Natural killer cell treated with Interleukin-12 subunit alpha and Interleukin-12 subunit beta and Interleukin-15 and Interleukin-18, amount 100 ng/mL, for 72 hours (primary cell): ENCODE measurements around the gene TAS1R1. TPM values are rescaled to one million over a fixed set of nuclear protein-coding genes. Genes with fewer than 3 reads are reported as not detected.
A peak's percentile ranks its signal among the peaks of the same experiment; 100 is the strongest.

Experiments used
- ATAC-seq, 2 donors: fragments of 150-1000 bp; cut with Tn5 transposase in 1 of 2; sonication (Bioruptor Pico), chemical (Tn5 transposase) in 1 of 2; 2 replicates each; pipeline ENCODE4 v1.10.0; 2021
- DNase-seq: peaks from one replicate; pipeline ENCODE4 v3.0.0; 2022; ENCODE audit warnings: low spot score
- H3K27ac Mint-ChIP-seq, 2 donors: 1 replicate in 1 of 2; 2 replicates in 1 of 2; pipeline ENCODE4 v1.8.0; 2022; ENCODE audit warnings: mixed read lengths in 2 of 2, mild to moderate bottlenecking in 1 of 2, moderate library complexity in 1 of 2
- H3K27me3 Mint-ChIP-seq, 2 donors: 1 replicate in 1 of 2; 2 replicates in 1 of 2; pipeline ENCODE4 v1.8.0; 2022; ENCODE audit warnings: mixed read lengths in 2 of 2
- H3K36me3 Mint-ChIP-seq: one replicate; pipeline ENCODE4 v1.8.0; 2022; ENCODE audit warnings: mixed read lengths
- H3K4me1 Mint-ChIP-seq, 2 donors: 1 replicate in 1 of 2; 2 replicates in 1 of 2; pipeline ENCODE4 v1.8.0; 2022; ENCODE audit warnings: low read depth in 2 of 2, mixed read lengths in 2 of 2, mild to moderate bottlenecking in 1 of 2
- H3K4me3 Mint-ChIP-seq: one replicate; pipeline ENCODE4 v1.8.0; 2022; ENCODE audit warnings: mixed read lengths
- H3K9me3 Mint-ChIP-seq: 2 replicates; pipeline ENCODE4 v1.8.0; 2022; ENCODE audit warnings: mixed read lengths
- total RNA-seq, 2 donors: library from RNA; stranded (reverse); gene quantifications; one replicate each; pipeline ENCODE4 v1.2.3, GENCODE V29; 2022

TAS1R1 gene
- total RNA-seq, 2 donors from 2014 or later: not detected

GRCh38 chr1:6585081-6585722 lies 30.1 kb downstream of the TAS1R1 start:
- H3K4me1 Mint-ChIP-seq: peaks cover 26 to 30% of the 10 kb centered on the region in 2 donors
- ATAC-seq (no peak), DNase-seq (no peak)
- no peaks in the 10 kb centered on the region for H3K27me3 Mint-ChIP-seq
- H3K36me3 Mint-ChIP-seq: no peaks in the 10 kb centered on the region
- H3K4me3 Mint-ChIP-seq: no peak overlapping the region
- H3K9me3 Mint-ChIP-seq: no peaks in the 10 kb centered on the region
- H3K27ac Mint-ChIP-seq: peak overlapping the region in 1 of 2 donors; percentile 8

- peaks cover 25 to 30% of the 10 kb centered on the region in 2 donors for H3K4me1 Mint-ChIP-seq
- no peaks in the 10 kb centered on the region for H3K9me3 Mint-ChIP-seq
- no peaks in the 10 kb centered on the region for H3K36me3 Mint-ChIP-seq
- H3K4me3 Mint-ChIP-seq: no peak overlapping the region
- ATAC-seq: no peak
- no peak for DNase-seq
- H3K27me3 Mint-ChIP-seq: no peaks in the 10 kb centered on the region
- H3K27ac Mint-ChIP-seq: no peak overlapping the region
Observed at GRCh38 chr1:6585841-6586240, 30.7 kb downstream of the TAS1R1 start.

- no peak for DNase-seq
- H3K27ac Mint-ChIP-seq: no peak overlapping the region
- no peaks in the 10 kb centered on the region for H3K9me3 Mint-ChIP-seq
- no peaks in the 10 kb centered on the region for H3K27me3 Mint-ChIP-seq
- no peak for ATAC-seq
- no peak overlapping the region for H3K4me3 Mint-ChIP-seq
- no peaks in the 10 kb centered on the region for H3K36me3 Mint-ChIP-seq
- peaks cover 27 to 29% of the 10 kb centered on the region in 2 donors for H3K4me1 Mint-ChIP-seq
Observed at GRCh38 chr1:6586404-6586816, 31.3 kb downstream of the TAS1R1 start.

DNA sequence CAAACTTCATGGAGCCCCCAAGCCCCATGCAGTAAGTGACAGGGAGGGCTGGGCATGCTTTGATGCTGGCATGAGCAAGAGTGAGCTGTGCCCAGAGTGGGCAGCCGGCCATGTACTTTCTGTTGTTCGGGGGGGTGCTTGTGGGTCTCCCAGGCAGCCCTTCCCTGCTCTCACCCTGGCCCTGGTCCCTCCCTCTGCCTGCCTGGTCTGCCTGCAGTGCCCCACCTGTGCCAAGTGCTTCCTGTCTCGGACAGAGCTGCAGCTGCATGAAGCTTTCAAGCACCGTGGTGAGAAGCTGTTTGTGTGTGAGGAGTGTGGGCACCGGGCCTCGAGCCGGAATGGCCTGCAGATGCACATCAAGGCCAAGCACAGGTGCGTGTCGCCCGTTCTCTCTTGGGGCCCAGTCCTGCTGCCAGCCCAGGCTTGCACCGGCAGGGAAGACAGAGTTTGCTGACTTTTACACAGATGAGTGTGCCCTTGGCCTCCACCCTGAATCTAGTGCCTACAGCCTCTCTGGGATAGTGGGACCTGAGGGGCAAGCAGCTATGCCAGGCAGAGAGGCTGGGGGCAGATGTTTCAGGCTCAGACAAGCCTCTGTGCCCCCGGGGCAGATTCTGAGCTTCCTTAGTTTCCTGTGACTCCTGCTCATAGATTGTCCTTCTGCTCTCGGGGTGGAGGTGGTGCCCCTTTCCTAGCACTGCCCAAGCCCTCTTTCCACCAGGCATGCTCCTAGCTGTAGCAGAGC lies 32.3 kb downstream of the TAS1R1 start:
- ATAC-seq: no peak
- no peaks in the 10 kb centered on the region for H3K9me3 Mint-ChIP-seq

GRCh38 chr1:6588128-6588892 lies 33.2 kb downstream of the TAS1R1 start:
- ATAC-seq (no peak), DNase-seq (no peak)
- H3K4me3 Mint-ChIP-seq: no peak overlapping the region
- no peaks in the 10 kb centered on the region for H3K27me3 Mint-ChIP-seq
- no peak overlapping the region for H3K27ac Mint-ChIP-seq
- no peaks in the 10 kb centered on the region for H3K9me3 Mint-ChIP-seq
- H3K4me1 Mint-ChIP-seq: peaks cover 20 to 21% of the 10 kb centered on the region in 2 donors
- H3K36me3 Mint-ChIP-seq: no peaks in the 10 kb centered on the region

More for the DNA sequence above, 32.3 kb downstream of the TAS1R1 start:
- peaks cover 21% of the 10 kb centered on the region in 2 donors for H3K4me1 Mint-ChIP-seq
- no peak for DNase-seq
- H3K27ac Mint-ChIP-seq: no peak overlapping the region
- no peaks in the 10 kb centered on the region for H3K36me3 Mint-ChIP-seq
- no peak overlapping the region for H3K4me3 Mint-ChIP-seq
- no peaks in the 10 kb centered on the region for H3K27me3 Mint-ChIP-seq

GRCh38 chr1:6588893-6589520 lies 33.9 kb downstream of the TAS1R1 start:
- H3K27me3 Mint-ChIP-seq: no peaks in the 10 kb centered on the region
- ATAC-seq (no peak), DNase-seq (no peak)
- H3K27ac Mint-ChIP-seq: no peak overlapping the region
- peaks cover 20 to 24% of the 10 kb centered on the region in 2 donors for H3K4me1 Mint-ChIP-seq
- H3K4me3 Mint-ChIP-seq: no peak overlapping the region
- H3K9me3 Mint-ChIP-seq: no peaks in the 10 kb centered on the region
- no peaks in the 10 kb centered on the region for H3K36me3 Mint-ChIP-seq

- Mint-ChIP-seq H3K27ac (no peak overlapping the region), H3K4me1 (peaks cover 12 to 16% of the 10 kb centered on the region in 2 donors), H3K4me3 (no peak overlapping the region), H3K27me3 (no peaks in the 10 kb centered on the region), H3K36me3 (no peaks in the 10 kb centered on the region), H3K9me3 (no peaks in the 10 kb centered on the region)
- no peak for ATAC-seq
- DNase-seq: no peak
Observed at GRCh38 chr1:6590046-6590445, 34.9 kb downstream of the TAS1R1 start.

DNA sequence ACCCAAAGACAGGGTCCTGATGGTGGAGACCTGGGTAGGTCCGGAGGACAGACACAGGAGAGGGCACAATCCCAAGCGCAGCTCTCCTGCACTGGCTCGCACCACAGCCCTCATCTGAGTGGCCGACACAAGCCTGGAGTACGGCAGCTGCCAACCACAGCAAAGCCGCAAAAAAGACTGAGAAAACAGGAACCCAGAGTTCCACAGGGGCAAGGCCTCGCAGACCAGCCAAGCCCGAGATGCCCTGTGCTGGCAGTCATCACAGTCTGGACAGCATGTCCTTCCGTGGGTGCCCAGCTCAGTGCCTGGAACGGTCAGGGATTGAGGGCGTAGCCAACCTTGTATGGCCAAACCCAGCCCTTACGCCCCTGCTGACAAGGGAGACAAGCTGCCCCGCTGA lies 36.1 kb downstream of the TAS1R1 start:
- H3K27me3 Mint-ChIP-seq: no peaks in the 10 kb centered on the region
- peaks cover 11 to 26% of the 10 kb centered on the region in 2 donors for H3K4me1 Mint-ChIP-seq
- no peak for DNase-seq
- H3K36me3 Mint-ChIP-seq: no peaks in the 10 kb centered on the region
- H3K9me3 Mint-ChIP-seq: no peaks in the 10 kb centered on the region
- peak; percentile 25 to 44 for ATAC-seq
- peak overlapping the region; percentile 20 for H3K4me3 Mint-ChIP-seq
- H3K27ac Mint-ChIP-seq: no peak overlapping the region

DNA sequence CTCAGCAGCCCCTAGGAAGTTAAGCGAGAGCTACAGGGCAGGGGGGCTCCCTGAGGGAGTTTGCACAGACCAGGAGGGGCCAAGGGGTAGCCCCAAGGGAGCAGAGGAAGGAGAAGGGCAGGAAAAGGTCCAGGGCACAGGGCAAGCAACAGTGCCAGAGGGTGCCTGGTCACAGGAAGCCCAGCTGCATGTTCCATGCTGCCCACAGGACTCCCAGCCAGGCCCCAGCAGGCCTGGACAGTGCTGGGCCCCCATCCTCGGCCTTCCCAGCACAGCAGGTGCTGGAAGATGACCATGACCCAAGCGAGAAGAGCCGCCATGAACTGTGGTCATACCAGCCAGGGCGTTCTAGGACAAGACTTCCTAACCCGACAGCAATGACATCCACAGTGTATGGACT lies 36.5 kb downstream of the TAS1R1 start:
- no peak overlapping the region for H3K4me3 Mint-ChIP-seq
- H3K36me3 Mint-ChIP-seq: no peaks in the 10 kb centered on the region
- ATAC-seq: peak in 1 of 2 donors; percentile 4
- no peaks in the 10 kb centered on the region for H3K9me3 Mint-ChIP-seq
- H3K27ac Mint-ChIP-seq: no peak overlapping the region
- DNase-seq: no peak
- no peaks in the 10 kb centered on the region for H3K27me3 Mint-ChIP-seq
- H3K4me1 Mint-ChIP-seq: peaks cover 11 to 28% of the 10 kb centered on the region in 2 donors

DNA sequence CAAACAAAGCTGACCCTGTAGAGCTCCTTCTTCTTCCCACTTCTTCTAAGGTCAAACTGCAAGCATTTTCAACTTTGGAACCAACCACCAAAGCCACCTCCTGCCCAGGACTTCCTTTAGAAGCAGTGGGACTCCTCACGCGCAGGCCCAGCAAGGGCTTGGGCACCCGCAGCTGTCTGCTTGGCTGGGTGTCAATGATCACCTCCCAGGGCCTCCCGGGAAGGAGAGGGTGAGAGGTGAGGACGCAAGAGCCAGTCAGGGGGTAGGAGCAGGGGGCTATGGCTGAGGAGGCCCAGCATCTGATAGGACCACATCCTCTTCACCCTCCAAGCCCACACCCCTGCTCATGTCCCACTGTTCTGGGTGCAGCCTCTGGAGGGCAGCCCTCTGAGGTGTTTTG lies 37.3 kb downstream of the TAS1R1 start:
- peaks cover 11 to 28% of the 10 kb centered on the region in 2 donors for H3K4me1 Mint-ChIP-seq
- H3K4me3 Mint-ChIP-seq: no peak overlapping the region
- no peaks in the 10 kb centered on the region for H3K9me3 Mint-ChIP-seq
- no peak for DNase-seq
- ATAC-seq: peak in 1 of 2 donors; percentile 25
- H3K27me3 Mint-ChIP-seq: no peaks in the 10 kb centered on the region
- no peak overlapping the region for H3K27ac Mint-ChIP-seq
- H3K36me3 Mint-ChIP-seq: no peaks in the 10 kb centered on the region

- H3K4me3 Mint-ChIP-seq: no peak overlapping the region
- no peak for ATAC-seq
Observed at GRCh38 chr1:6592865-6593593, 37.9 kb downstream of the TAS1R1 start.

DNA sequence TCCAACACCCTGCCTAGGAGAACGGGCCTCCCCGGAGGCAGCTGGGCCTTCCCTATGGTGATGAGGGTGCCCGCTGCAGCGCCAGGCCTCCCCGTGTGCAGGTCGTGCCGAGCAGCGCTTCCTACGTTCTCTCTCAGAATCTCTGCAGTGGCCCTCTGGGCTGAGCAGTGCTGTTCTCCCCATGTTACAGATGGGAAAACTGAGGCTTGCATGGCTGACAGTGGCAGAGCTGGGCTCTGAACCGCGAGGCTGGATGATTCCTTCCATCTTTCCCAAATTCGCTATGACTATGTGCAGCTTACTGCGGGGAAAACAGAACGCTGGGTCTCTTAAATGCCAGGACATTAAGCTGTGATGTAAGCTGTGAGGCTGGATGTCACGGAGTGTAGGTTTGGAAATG lies 38.7 kb downstream of the TAS1R1 start:
- H3K27ac Mint-ChIP-seq: no peak overlapping the region
- no peak overlapping the region for H3K4me3 Mint-ChIP-seq
- H3K36me3 Mint-ChIP-seq: no peaks in the 10 kb centered on the region
- DNase-seq (no peak), ATAC-seq (no peak)
- peaks cover 14 to 31% of the 10 kb centered on the region in 2 donors for H3K4me1 Mint-ChIP-seq
- H3K27me3 Mint-ChIP-seq: no peaks in the 10 kb centered on the region
- H3K9me3 Mint-ChIP-seq: no peaks in the 10 kb centered on the region

More at GRCh38 chr1:6592865-6593593, 37.9 kb downstream of the TAS1R1 start:
- Mint-ChIP-seq H3K9me3 (no peaks in the 10 kb centered on the region), H3K27me3 (no peaks in the 10 kb centered on the region), H3K36me3 (no peaks in the 10 kb centered on the region), H3K4me1 (peaks cover 11 to 28% of the 10 kb centered on the region in 2 donors), H3K27ac (no peak overlapping the region)
- no peak for DNase-seq
